Testis (tissue), 2 donors: ENCODE measurements around the gene ACTL8.

Source experiments
- POLR2A ChIP-seq: fragments of 450-650 bp; IDR thresholded peaks from one replicate; pipeline ENCODE4 v1.6.1; 2017; ENCODE audit warnings: antibody characterized with exemption, mild to moderate bottlenecking, moderate library complexity
- TF ChIP-seq, protein P1 (sequence below), 3 experiments: fragments of 450-650 bp in 2 of 3; fragments of 200-600 bp in 1 of 3; sonication (generic) in 1 of 3; IDR thresholded peaks; one replicate each; pipeline ENCODE4 v1.5.1; 2016 to 2019; ENCODE audit warnings: antibody characterized with exemption in 3 of 3, mild to moderate bottlenecking in 2 of 3, moderate library complexity in 1 of 3

DNA sequence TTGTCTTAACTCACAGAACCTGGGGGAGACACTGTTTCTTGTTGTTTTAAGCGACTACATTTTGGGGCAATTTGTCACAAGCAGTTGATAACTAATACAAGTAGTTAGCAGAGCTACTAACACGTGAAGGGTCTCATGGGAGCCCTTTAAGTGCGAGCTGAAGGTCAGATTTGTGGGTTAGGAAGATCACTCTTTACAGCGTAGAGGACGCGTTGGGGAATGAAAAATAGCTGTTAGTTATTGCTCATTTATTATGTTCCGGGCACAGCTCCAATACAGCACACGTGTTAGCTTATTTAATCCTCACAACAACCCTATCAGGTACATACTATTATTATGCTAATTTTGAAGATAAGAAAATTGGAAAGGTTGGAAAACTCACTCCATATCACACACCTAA, 95.9 kb downstream of the ACTL8 start:
- TF ChIP-seq, protein P1, sequence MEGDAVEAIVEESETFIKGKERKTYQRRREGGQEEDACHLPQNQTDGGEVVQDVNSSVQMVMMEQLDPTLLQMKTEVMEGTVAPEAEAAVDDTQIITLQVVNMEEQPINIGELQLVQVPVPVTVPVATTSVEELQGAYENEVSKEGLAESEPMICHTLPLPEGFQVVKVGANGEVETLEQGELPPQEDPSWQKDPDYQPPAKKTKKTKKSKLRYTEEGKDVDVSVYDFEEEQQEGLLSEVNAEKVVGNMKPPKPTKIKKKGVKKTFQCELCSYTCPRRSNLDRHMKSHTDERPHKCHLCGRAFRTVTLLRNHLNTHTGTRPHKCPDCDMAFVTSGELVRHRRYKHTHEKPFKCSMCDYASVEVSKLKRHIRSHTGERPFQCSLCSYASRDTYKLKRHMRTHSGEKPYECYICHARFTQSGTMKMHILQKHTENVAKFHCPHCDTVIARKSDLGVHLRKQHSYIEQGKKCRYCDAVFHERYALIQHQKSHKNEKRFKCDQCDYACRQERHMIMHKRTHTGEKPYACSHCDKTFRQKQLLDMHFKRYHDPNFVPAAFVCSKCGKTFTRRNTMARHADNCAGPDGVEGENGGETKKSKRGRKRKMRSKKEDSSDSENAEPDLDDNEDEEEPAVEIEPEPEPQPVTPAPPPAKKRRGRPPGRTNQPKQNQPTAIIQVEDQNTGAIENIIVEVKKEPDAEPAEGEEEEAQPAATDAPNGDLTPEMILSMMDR (IDR thresholded peaks at IDR 0.05): no peak
- no peak for TF ChIP-seq POLR2A
